Camera-type eye (tissue), 1 donor: Measurements from ENCODE around the gene UTP11. TPM values are rescaled to one million over a fixed set of nuclear protein-coding genes. Genes with fewer than 3 reads are reported as not detected.

Experiments
- total RNA-seq: library from RNA; depleted of rRNA; stranded (reverse); fragments of >200 nt; gene quantifications from one replicate; pipeline ENCODE4 v1.2.3, GENCODE V29; 2014

Gene UTP11, protein sequence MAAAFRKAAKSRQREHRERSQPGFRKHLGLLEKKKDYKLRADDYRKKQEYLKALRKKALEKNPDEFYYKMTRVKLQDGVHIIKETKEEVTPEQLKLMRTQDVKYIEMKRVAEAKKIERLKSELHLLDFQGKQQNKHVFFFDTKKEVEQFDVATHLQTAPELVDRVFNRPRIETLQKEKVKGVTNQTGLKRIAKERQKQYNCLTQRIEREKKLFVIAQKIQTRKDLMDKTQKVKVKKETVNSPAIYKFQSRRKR
- total RNA-seq: 59.4 TPM

DNA sequence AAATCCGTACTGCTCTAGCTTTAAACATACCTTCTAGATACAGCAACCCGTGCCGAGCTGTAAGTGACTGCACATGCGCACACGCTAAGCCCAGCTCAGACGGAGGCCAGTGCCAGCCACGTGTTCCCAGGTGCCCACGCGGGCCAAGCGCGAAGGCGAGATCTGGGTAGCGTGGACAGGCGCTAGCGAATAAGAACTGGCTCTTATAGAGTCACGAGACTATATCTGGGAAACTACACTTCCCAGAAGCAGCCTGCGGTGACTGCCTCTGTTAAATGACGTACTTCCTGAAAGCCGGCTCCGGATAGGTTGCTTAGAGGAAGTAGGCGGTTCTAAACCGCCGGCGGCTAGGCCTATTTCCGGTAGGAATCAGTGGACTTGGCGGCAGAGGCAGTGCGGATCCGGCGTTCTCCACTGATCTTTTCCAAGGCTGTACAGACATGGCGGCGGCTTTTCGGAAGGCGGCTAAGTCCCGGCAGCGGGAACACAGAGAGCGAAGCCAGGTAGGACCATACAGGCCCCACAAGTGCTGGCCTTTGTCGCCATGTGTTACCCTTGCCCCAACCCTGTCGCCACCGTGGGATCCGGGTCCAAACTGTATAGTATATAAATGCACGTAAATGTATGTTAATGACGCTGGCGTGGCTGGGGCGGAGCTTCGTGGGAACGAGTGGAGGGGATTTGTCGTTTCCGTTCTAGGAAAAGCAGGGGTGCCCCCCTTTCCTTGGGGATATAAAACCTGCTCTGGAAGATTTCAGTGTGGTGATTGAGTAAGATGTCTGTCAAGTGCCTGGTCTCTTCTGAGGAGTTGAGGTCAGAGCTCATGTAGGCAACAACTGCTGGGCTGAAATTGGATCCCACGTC, at the start of gene UTP11:
TSS of gene UTP11 (plus strand) at position 372 of the 864 bp plus-strand sequence. CDS start at position 441, 69 bp downstream.

DNA sequence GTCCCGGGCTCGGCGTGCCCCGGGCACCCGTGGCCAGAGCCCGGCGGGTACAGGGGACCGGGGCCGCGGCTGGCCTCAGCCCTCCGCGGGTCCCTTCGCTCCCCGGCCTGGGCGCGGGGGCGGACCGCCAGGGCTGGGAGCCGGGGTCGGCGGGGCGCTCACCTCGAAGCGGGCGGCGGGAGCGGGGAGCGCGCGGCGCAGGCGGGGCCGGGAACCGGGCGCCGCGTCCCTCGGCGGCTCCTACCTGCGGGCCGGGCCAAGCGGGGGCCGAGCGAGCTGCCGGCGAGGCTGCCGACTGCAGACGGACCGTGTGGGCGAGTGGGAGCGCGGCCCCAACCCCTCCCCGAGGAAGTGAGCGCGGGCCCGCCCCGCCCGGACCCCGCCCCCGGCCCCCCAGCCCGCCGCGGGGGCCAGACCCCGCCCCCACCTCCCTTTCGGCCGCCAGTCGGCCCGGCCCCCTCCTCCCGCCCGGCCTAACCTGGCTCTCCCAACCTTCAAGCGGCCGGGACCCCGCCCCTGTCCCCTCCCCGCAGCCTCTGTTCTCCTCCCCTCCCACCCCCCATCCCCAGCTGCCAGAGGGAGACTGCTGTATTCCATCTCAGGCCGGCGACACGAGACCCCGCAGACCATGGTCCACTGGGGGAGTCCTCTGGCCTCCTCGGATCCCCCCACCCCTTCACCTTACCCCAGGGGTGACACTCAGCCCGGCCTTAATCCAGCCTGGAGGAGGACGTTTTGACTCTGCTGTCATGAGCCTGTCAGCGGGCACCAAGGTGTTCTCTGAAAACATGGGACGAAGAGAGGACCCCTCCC, 7.1 kb upstream of the UTP11 start, which contains the start of gene FHL3:
TSS of gene FHL3 (minus strand) at position 320 of the 813 bp plus-strand sequence. CDS start 6,102 bp downstream, outside the sequence.

GRCh38 chr1:38046333-38046883, 33.9 kb downstream of the UTP11 start, which contains the start of gene POU3F1:
POU3F1 (minus strand) TSS chr1:38046793; CDS start chr1:38046743, 50 bp downstream.

Other genes with a start within 250 kb of the UTP11 start
- gene EPHA10, start 247.6 kb upstream of the UTP11 start, total RNA-seq: 9.4 TPM
- 15.3 TPM for gene MANEAL, start 218.9 kb upstream of the UTP11 start, total RNA-seq
- 36.7 TPM for gene C1orf122, start 204.9 kb upstream of the UTP11 start, total RNA-seq
- gene YRDC, start 204.5 kb upstream of the UTP11 start, total RNA-seq: 9.7 TPM
- 5.7 TPM for gene MTF1, start 153.1 kb upstream of the UTP11 start, total RNA-seq
- 35.3 TPM for gene INPP5B, start 65.7 kb upstream of the UTP11 start, total RNA-seq
- gene SF3A3, start 22.7 kb upstream of the UTP11 start, total RNA-seq: 81.7 TPM
- 14.0 TPM for gene FHL3, start 7.2 kb upstream of the UTP11 start, total RNA-seq
- 1.5 TPM for gene POU3F1, start 34.1 kb downstream of the UTP11 start, total RNA-seq